H1 (cell line): ENCODE measurements around the gene SAPCD1. TPM values are rescaled to one million over a fixed set of nuclear protein-coding genes. Genes with fewer than 3 reads are reported as not detected.

ENCODE experiments used
- ASH2L ChIP-seq: fragments of 200-600, 300-600 bp; sonication (generic); IDR thresholded peaks from one replicate; pipeline ENCODE4 v1.7.1; 2017; ENCODE audit warnings: low read length
- BACH1 ChIP-seq: IDR thresholded peaks from 2 replicates; pipeline ENCODE4 v1.6.1; 2012; ENCODE audit warnings: low read length, improper control_type of control experiment
- CHD1 ChIP-seq: IDR thresholded peaks from 2 replicates; pipeline ENCODE4 v1.6.1; 2012; ENCODE audit warnings: low read depth, low read length, improper control_type of control experiment
- GTF2F1 ChIP-seq: IDR thresholded peaks from 2 replicates; pipeline ENCODE4 v1.6.1; 2012; ENCODE audit warnings: low read depth, low read length, improper control_type of control experiment, borderline replicate concordance
- JUND ChIP-seq: IDR thresholded peaks from 2 replicates; pipeline ENCODE4 v1.6.1; 2011; ENCODE audit warnings: mild to moderate bottlenecking, improper control_type of control experiment, low read length
- MAX ChIP-seq: IDR thresholded peaks from 2 replicates; pipeline ENCODE4 v1.6.1; 2012; ENCODE audit warnings: inconsistent platforms
- POU5F1 ChIP-seq: IDR thresholded peaks from 2 replicates; pipeline ENCODE4 v1.6.1; 2011; ENCODE audit warnings: low read depth, mild to moderate bottlenecking, low read length, moderate library complexity
- RAD21 ChIP-seq, 2 experiments: IDR thresholded peaks in 1 of 2; conservative IDR thresholded peaks in 1 of 2; 2 replicates each; pipeline ENCODE4 v1.6.1; 2011; ENCODE audit warnings: low read depth in 2 of 2, low read length in 2 of 2, improper control_type of control experiment in 1 of 2, inconsistent platforms in 1 of 2, mild to moderate bottlenecking in 1 of 2, moderate library complexity in 1 of 2
- RNF2 ChIP-seq: fragments of 200-900, 300-1000 bp; sonication (generic); IDR thresholded peaks from 2 replicates; pipeline ENCODE4 v1.7.1; 2016; ENCODE audit warnings: borderline replicate concordance, low read depth, mild to moderate bottlenecking, antibody characterized with exemption, low read length; ENCODE audit not compliant: poor library complexity, severe bottlenecking; ENCODE audit errors: missing control alignments
- SIX5 ChIP-seq: IDR thresholded peaks from 2 replicates; pipeline ENCODE4 v1.6.1; 2011; ENCODE audit warnings: mild to moderate bottlenecking, low read depth, low read length
- SUZ12 ChIP-seq: fragments of 200-600 bp; sonication (generic); IDR thresholded peaks from 2 replicates; pipeline ENCODE4 v1.6.1; 2012; ENCODE audit warnings: mild to moderate bottlenecking, inconsistent platforms, low read length, moderate library complexity, mixed read lengths
- TAF1 ChIP-seq: IDR thresholded peaks from 2 replicates; pipeline ENCODE4 v1.6.1; 2011; ENCODE audit warnings: mild to moderate bottlenecking, low read depth, low read length
- TAF7 ChIP-seq: optimal IDR thresholded peaks from 2 replicates; pipeline ENCODE3; 2011; ENCODE audit warnings: low read depth, mild to moderate bottlenecking, inconsistent platforms, low read length, moderate library complexity, borderline replicate concordance
- polyA plus RNA-seq, 7 experiments: library from polyadenylated mRNA; depleted of rRNA in 3 of 7; stranded (reverse) in 5 of 7; unstranded in 2 of 7; fragments of >200 nt in 5 of 7; fragments of 200-250 nt in 2 of 7; gene quantifications; 1 replicate in 5 of 7; 2 replicates in 1 of 7; 4 replicates in 1 of 7; pipeline versions ENCODE4 v1.2.1 to v1.2.3, GENCODE V29; 2011 to 2013; ENCODE audit warnings: missing spikeins in 2 of 7, mixed read lengths in 2 of 7
- total RNA-seq: library from RNA; stranded (reverse); fragmentation: NEBNext Ultra II Directional; extraction: Animal tissue kit (Norgen Biotek cat#: 25700); gene quantifications from 2 replicates; pipeline ENCODE4 v1.2.1, GENCODE V29; 2021
- TF ChIP-seq, protein P1 (sequence below), 3 experiments: IDR thresholded peaks; 1 replicate in 2 of 3; 2 replicates in 1 of 3; pipeline versions ENCODE4 v1.5.1 to v1.6.1; 2011; ENCODE audit warnings: low read length in 3 of 3, mild to moderate bottlenecking in 3 of 3, inconsistent platforms in 2 of 3, low read depth in 1 of 3, moderate library complexity in 1 of 3; ENCODE audit not compliant: insufficient read depth in 1 of 3; ENCODE audit errors: control extremely low read depth in 1 of 3
- TF ChIP-seq, protein P2 (sequence below): IDR thresholded peaks from 2 replicates; pipeline ENCODE4 v1.6.1; 2011; ENCODE audit warnings: low read depth, mild to moderate bottlenecking, low read length; ENCODE audit not compliant: insufficient read depth

Gene SAPCD1
- total and polyA plus RNA-seq, 2 of the 8 experiments (the other 6 are each of a cell fraction or from before 2014, with no cell fraction given): 3.1 to 5.9 TPM

DNA sequence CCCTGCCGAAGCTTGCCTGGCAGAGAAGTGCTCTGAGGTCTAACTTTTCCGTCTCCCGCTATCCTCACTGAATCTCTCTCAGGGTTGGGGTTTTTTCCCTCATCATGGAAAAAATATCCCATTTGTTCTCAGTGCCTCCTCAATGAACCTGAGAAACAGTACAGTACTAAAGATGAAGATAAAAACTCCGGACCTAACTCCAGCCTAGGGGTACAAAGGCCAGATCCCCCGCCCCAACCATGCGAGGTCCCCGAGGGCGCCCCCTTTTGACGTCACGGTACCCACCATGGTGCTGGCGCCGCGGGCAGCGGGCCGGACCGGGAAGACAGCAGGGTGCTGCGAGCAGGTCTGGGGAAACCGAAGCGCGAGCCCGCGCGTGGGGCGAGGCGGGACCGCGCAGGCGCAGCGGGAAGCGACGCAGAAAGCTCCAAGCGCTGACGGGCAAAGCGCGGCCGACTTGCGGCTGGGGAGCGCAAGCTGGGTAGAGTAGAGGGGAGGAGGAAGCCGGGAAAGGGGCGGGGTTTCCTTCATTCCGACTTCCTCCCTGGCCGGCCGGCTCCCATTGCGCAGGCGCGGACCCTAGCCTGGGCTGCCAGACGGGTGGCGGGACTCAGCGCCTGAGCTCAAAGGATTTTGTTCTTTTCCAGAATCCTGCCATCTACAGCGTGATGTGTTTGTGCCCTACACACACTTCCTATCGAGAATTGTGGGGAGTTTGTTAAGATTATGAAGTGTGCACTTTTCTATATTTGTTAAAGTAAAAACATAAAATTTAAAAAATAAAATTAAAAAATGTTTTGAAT, 44.2 kb downstream of the SAPCD1 start, which contains the start of gene LSM2 (continued):
- TF ChIP-seq RNF2: no peak
- TF ChIP-seq, protein P1, sequence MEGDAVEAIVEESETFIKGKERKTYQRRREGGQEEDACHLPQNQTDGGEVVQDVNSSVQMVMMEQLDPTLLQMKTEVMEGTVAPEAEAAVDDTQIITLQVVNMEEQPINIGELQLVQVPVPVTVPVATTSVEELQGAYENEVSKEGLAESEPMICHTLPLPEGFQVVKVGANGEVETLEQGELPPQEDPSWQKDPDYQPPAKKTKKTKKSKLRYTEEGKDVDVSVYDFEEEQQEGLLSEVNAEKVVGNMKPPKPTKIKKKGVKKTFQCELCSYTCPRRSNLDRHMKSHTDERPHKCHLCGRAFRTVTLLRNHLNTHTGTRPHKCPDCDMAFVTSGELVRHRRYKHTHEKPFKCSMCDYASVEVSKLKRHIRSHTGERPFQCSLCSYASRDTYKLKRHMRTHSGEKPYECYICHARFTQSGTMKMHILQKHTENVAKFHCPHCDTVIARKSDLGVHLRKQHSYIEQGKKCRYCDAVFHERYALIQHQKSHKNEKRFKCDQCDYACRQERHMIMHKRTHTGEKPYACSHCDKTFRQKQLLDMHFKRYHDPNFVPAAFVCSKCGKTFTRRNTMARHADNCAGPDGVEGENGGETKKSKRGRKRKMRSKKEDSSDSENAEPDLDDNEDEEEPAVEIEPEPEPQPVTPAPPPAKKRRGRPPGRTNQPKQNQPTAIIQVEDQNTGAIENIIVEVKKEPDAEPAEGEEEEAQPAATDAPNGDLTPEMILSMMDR (IDR thresholded peaks at IDR 0.05; ENCODE audit: control extremely low read depth in 1 of 3, insufficient read depth in 1 of 3, low read depth in 1 of 3, low read length in 3 of 3): no peak
- peak; percentile 71 for TF ChIP-seq TAF1
- TF ChIP-seq JUND: no peak
- peak; percentile 100 for TF ChIP-seq ASH2L
- TF ChIP-seq RAD21 (IDR thresholded peaks at IDR 0.05 in 1 of 2, conservative IDR thresholded peaks at IDR 0.05 in 1 of 2; ENCODE audit: low read depth in 2 of 2, low read length in 2 of 2): 0 out of 4 replicates have a peak, but pooled peaks have one; percentile 1 to 8
- peak; percentile 83 for TF ChIP-seq MAX
- TF ChIP-seq GTF2F1: no peak
- no peak for TF ChIP-seq CHD1
- TF ChIP-seq, protein P2, sequence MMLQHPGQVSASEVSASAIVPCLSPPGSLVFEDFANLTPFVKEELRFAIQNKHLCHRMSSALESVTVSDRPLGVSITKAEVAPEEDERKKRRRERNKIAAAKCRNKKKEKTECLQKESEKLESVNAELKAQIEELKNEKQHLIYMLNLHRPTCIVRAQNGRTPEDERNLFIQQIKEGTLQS: no peak
- TF ChIP-seq TAF7: peak; percentile 73
- TF ChIP-seq POU5F1: no peak
- TF ChIP-seq BACH1: peak; percentile 42; the same call in 1 of the 2 replicates
- no peak for TF ChIP-seq SIX5
- no peak for TF ChIP-seq SUZ12
- TF ChIP-seq, all 59 proteins: peak for 24
